Measurements from ENCODE around the gene CCNDBP1.
"Not testable (repeated sequence)": the region's sequence is repeated elsewhere in the genome, so short reads cannot be mapped to it uniquely, and the experiment has no call there.

The CCNDBP1 gene

GRCh38 chr15:43215961-43216360, 30.8 kb downstream of the CCNDBP1 start:
- ATAC-seq (ENCODE audit: low read depth) (no peak), DNase-seq (ENCODE audit: low spot score in 2 of 2) (no peak)
- H3K4me1 Mint-ChIP-seq, result no peaks in the 10 kb centered on the region
- peaks cover 2% of the 10 kb centered on the region for H3K9me3 Mint-ChIP-seq
- H3K27ac Mint-ChIP-seq, result no peak overlapping the region
- no peak overlapping the region for H3K4me3 Mint-ChIP-seq
- no peaks in the 10 kb centered on the region for H3K36me3 Mint-ChIP-seq
- peaks cover 5% of the 10 kb centered on the region for H3K27me3 Mint-ChIP-seq

GRCh38 chr15:43218908-43219706, 33.9 kb downstream of the CCNDBP1 start:
- Mint-ChIP-seq H3K36me3 (no peaks in the 10 kb centered on the region), H3K27ac (no peak overlapping the region), H3K27me3 (peaks cover 5% of the 10 kb centered on the region), H3K4me1 (no peaks in the 10 kb centered on the region), H3K4me3 (no peak overlapping the region), H3K9me3 (peaks cover 2% of the 10 kb centered on the region)
- no peak for ATAC-seq (ENCODE audit: low read depth)
- DNase-seq (ENCODE audit: low spot score in 2 of 2), result no peak

- Mint-ChIP-seq H3K27ac (no peak overlapping the region), H3K36me3 (no peaks in the 10 kb centered on the region), H3K4me3 (no peak overlapping the region), H3K27me3 (peaks cover 5% of the 10 kb centered on the region), H3K9me3 (peaks cover 2% of the 10 kb centered on the region), H3K4me1 (no peaks in the 10 kb centered on the region)
- ATAC-seq (ENCODE audit: low read depth), result no peak
- no peak for DNase-seq (ENCODE audit: low spot score in 2 of 2)
These were observed 35.0 kb downstream of the CCNDBP1 start for GRCh38 chr15:43219929-43220928.

- peak within 1 kb of the TSS; percentile 41 for H3K27ac Mint-ChIP-seq
- peaks cover 2% of the 10 kb centered on the region for H3K9me3 Mint-ChIP-seq
- peaks cover 5% of the 10 kb centered on the region for H3K27me3 Mint-ChIP-seq
These were observed 35.8 kb downstream of the CCNDBP1 start, which contains the start of gene EPB42 for GRCh38 chr15:43220991-43221403. Gene EPB42 (minus strand): TSS chr15:43221018. CDS start chr15:43220825, 193 bp downstream.

GRCh38 chr15:43221422-43221821, 36.2 kb downstream of the CCNDBP1 start:
- ATAC-seq (ENCODE audit: low read depth) (no peak), DNase-seq (ENCODE audit: low spot score in 2 of 2) (no peak)
- Mint-ChIP-seq H3K27me3 (peaks cover 5% of the 10 kb centered on the region), H3K9me3 (peaks cover 2% of the 10 kb centered on the region), H3K4me3 (no peak overlapping the region), H3K27ac (peak overlapping the region; percentile 41), H3K4me1 (peaks cover 6% of the 10 kb centered on the region), H3K36me3 (no peaks in the 10 kb centered on the region)

More at GRCh38 chr15:43220991-43221403, 35.8 kb downstream of the CCNDBP1 start, which contains the start of gene EPB42:
- ATAC-seq (ENCODE audit: low read depth) (no peak), DNase-seq (ENCODE audit: low spot score in 2 of 2) (no peak)
- Mint-ChIP-seq H3K36me3 (no peaks in the 10 kb centered on the region), H3K4me3 (no peak within 1 kb of the TSS), H3K4me1 (peaks cover 6% of the 10 kb centered on the region)

GRCh38 chr15:43225201-43225949, 40.2 kb downstream of the CCNDBP1 start:
- Mint-ChIP-seq H3K4me1 (peaks cover 6% of the 10 kb centered on the region), H3K4me3 (no peak overlapping the region), H3K27ac (no peak overlapping the region), H3K27me3 (peaks cover 3% of the 10 kb centered on the region), H3K36me3 (no peaks in the 10 kb centered on the region), H3K9me3 (no peaks in the 10 kb centered on the region)
- ATAC-seq (ENCODE audit: low read depth), result peak; percentile 98
- peak; percentile 47 to 76 for DNase-seq (ENCODE audit: low spot score in 2 of 2)

- not testable (repeated sequence) for H3K4me3 Mint-ChIP-seq; H3K27ac Mint-ChIP-seq; ATAC-seq (ENCODE audit: low read depth); DNase-seq (ENCODE audit: low spot score in 2 of 2); H3K36me3 Mint-ChIP-seq; H3K4me1 Mint-ChIP-seq; H3K27me3 Mint-ChIP-seq; H3K9me3 Mint-ChIP-seq
These were observed 40.7 kb downstream of the CCNDBP1 start for GRCh38 chr15:43225950-43226255.

GRCh38 chr15:43226436-43227305, 41.5 kb downstream of the CCNDBP1 start:
- no peak overlapping the region for H3K4me3 Mint-ChIP-seq
- ATAC-seq (ENCODE audit: low read depth) (no peak), DNase-seq (ENCODE audit: low spot score in 2 of 2) (no peak)
- H3K4me1 Mint-ChIP-seq, result peaks cover 6% of the 10 kb centered on the region
- H3K27ac Mint-ChIP-seq, result no peak overlapping the region
- H3K9me3 Mint-ChIP-seq, result no peaks in the 10 kb centered on the region
- H3K36me3 Mint-ChIP-seq, result no peaks in the 10 kb centered on the region
- H3K27me3 Mint-ChIP-seq, result no peaks in the 10 kb centered on the region

- DNase-seq (ENCODE audit: low spot score in 2 of 2) (no peak), ATAC-seq (ENCODE audit: low read depth) (no peak)
- no peak overlapping the region for H3K4me3 Mint-ChIP-seq
- no peaks in the 10 kb centered on the region for H3K36me3 Mint-ChIP-seq
- no peak overlapping the region for H3K27ac Mint-ChIP-seq
- H3K9me3 Mint-ChIP-seq, result no peaks in the 10 kb centered on the region
- H3K27me3 Mint-ChIP-seq, result no peaks in the 10 kb centered on the region
- H3K4me1 Mint-ChIP-seq, result peaks cover 6% of the 10 kb centered on the region
These were observed 44.8 kb downstream of the CCNDBP1 start for GRCh38 chr15:43229977-43230376.

GRCh38 chr15:43230640-43231115, 45.5 kb downstream of the CCNDBP1 start:
- Mint-ChIP-seq H3K4me3 (no peak overlapping the region), H3K9me3 (no peaks in the 10 kb centered on the region), H3K27me3 (no peaks in the 10 kb centered on the region), H3K4me1 (peaks cover 3% of the 10 kb centered on the region), H3K27ac (no peak overlapping the region), H3K36me3 (no peaks in the 10 kb centered on the region)
- DNase-seq (ENCODE audit: low spot score in 2 of 2) (no peak), ATAC-seq (ENCODE audit: low read depth) (no peak)

GRCh38 chr15:43232289-43232874, 47.2 kb downstream of the CCNDBP1 start:
- Mint-ChIP-seq H3K4me3 (no peak overlapping the region), H3K27ac (no peak overlapping the region), H3K27me3 (no peaks in the 10 kb centered on the region), H3K36me3 (no peaks in the 10 kb centered on the region), H3K9me3 (no peaks in the 10 kb centered on the region), H3K4me1 (peaks cover 6% of the 10 kb centered on the region)
- ATAC-seq (ENCODE audit: low read depth) (no peak), DNase-seq (ENCODE audit: low spot score in 2 of 2) (no peak)

GRCh38 chr15:43235536-43235935, 50.3 kb downstream of the CCNDBP1 start:
- H3K36me3 Mint-ChIP-seq, result no peaks in the 10 kb centered on the region
- peaks cover 6% of the 10 kb centered on the region for H3K4me1 Mint-ChIP-seq
- H3K27me3 Mint-ChIP-seq, result no peaks in the 10 kb centered on the region
- H3K27ac Mint-ChIP-seq, result no peak overlapping the region
- H3K9me3 Mint-ChIP-seq, result no peaks in the 10 kb centered on the region
- DNase-seq (ENCODE audit: low spot score in 2 of 2) (no peak), ATAC-seq (ENCODE audit: low read depth) (no peak)
- H3K4me3 Mint-ChIP-seq, result no peak overlapping the region

All from memory B cell (primary cell).